Vagina (tissue), 2 donors: ENCODE results near the gene MGME1.

Source experiments
- CTCF ChIP-seq, 3 experiments: fragments of 450-650 bp in 2 of 3; fragments of 200-600 bp in 1 of 3; sonication (generic) in 1 of 3; IDR thresholded peaks; one replicate each; pipeline ENCODE4 v1.5.1; 2017 to 2019; ENCODE audit warnings: antibody characterized with exemption in 3 of 3, mild to moderate bottlenecking in 2 of 3, moderate library complexity in 2 of 3
- POLR2A ChIP-seq, 2 donors: fragments of 450-650 bp; IDR thresholded peaks; one replicate each; pipeline ENCODE4 v1.6.1; 2017; ENCODE audit warnings: antibody characterized with exemption in 2 of 2, mild to moderate bottlenecking in 2 of 2, moderate library complexity in 2 of 2
- POLR2AphosphoS5 ChIP-seq, 2 donors: sonication (generic); formaldehyde crosslinking; IDR thresholded peaks; one replicate each; pipeline ENCODE4 v1.9.0; 2017; ENCODE audit warnings: antibody characterized with exemption in 2 of 2, mild to moderate bottlenecking in 2 of 2, low read depth in 1 of 2; ENCODE audit not compliant: insufficient read depth in 1 of 2

GRCh38 chr20:18039063-18039462 is 70.2 kb downstream of the MGME1 start:
- TF ChIP-seq POLR2AphosphoS5 (IDR thresholded peaks at IDR 0.05; ENCODE audit: insufficient read depth in 1 of 2, low read depth in 1 of 2) (no peak), CTCF (IDR thresholded peaks at IDR 0.05) (no peak), POLR2A (IDR thresholded peaks at IDR 0.05) (no peak)
